Gastrocnemius medialis (tissue), 4 donors: ENCODE results near the gene PDE4D.
"Not testable (repeated sequence)": the region's sequence is repeated elsewhere in the genome, so short reads cannot be mapped to it uniquely, and the experiment has no call there.

ENCODE experiments used
- POLR2A ChIP-seq, 2 donors: fragments of 450-650 bp; IDR thresholded peaks; one replicate each; pipeline ENCODE4 v1.6.1; 2017; ENCODE audit warnings: antibody characterized with exemption in 2 of 2, mild to moderate bottlenecking in 2 of 2, moderate library complexity in 2 of 2
- TF ChIP-seq, protein P1 (sequence below), 5 experiments: fragments of 450-650 bp in 3 of 5; fragments of 200-600 bp in 2 of 5; sonication (generic) in 2 of 5; IDR thresholded peaks in 4 of 5; conservative IDR thresholded peaks in 1 of 5; 1 replicate in 4 of 5; 2 replicates in 1 of 5; pipeline ENCODE4 v1.5.1; 2016 to 2019; ENCODE audit warnings: antibody characterized with exemption in 5 of 5, mild to moderate bottlenecking in 3 of 5, moderate library complexity in 3 of 5

DNA sequence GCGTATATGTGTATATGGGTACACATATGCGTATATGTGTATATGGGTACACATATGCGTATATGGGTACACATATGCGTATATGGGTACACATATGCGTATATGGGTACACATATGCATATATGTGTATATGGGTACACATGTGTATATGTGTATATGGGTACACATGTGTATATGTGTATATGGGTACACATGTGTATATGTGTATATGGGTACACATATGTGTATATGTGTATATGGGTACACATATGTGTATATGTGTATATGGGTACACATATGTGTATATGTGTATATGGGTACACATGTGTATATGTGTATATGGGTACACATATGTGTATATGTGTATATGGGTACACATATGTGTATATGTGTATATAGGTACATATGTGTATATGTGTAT is 131.3 kb downstream of the PDE4D start:
- TF ChIP-seq, protein P1, sequence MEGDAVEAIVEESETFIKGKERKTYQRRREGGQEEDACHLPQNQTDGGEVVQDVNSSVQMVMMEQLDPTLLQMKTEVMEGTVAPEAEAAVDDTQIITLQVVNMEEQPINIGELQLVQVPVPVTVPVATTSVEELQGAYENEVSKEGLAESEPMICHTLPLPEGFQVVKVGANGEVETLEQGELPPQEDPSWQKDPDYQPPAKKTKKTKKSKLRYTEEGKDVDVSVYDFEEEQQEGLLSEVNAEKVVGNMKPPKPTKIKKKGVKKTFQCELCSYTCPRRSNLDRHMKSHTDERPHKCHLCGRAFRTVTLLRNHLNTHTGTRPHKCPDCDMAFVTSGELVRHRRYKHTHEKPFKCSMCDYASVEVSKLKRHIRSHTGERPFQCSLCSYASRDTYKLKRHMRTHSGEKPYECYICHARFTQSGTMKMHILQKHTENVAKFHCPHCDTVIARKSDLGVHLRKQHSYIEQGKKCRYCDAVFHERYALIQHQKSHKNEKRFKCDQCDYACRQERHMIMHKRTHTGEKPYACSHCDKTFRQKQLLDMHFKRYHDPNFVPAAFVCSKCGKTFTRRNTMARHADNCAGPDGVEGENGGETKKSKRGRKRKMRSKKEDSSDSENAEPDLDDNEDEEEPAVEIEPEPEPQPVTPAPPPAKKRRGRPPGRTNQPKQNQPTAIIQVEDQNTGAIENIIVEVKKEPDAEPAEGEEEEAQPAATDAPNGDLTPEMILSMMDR (IDR thresholded peaks at IDR 0.05 in 4 of 5, conservative IDR thresholded peaks at IDR 0.05 in 1 of 5): not testable (repeated sequence)
- TF ChIP-seq POLR2A (IDR thresholded peaks at IDR 0.05): not testable (repeated sequence)
